Activated naive CD8-positive, alpha-beta T cell treated with anti-CD3 and anti-CD28 coated beads, Interleukin-2, amount 10 ng/mL, durations not matched to agents 7 days and 5 days (primary cell): ENCODE results near the gene GINS1. TPM values are rescaled to one million over a fixed set of nuclear protein-coding genes. Genes with fewer than 3 reads are reported as not detected.
"Not testable (repeated sequence)": the region's sequence is repeated elsewhere in the genome, so short reads cannot be mapped to it uniquely, and the experiment has no call there.

Experiments used
- ATAC-seq: fragments of 150-1000 bp; cut with Tn5 transposase; one replicate; pipeline ENCODE4 v1.10.0; 2021; ENCODE audit warnings: low read depth, moderate library complexity
- POLR2A ChIA-PET: fragments of 350-600 bp; sonication (Branson Sonifier 250); formaldehyde crosslinking; loops from one replicate; lab custom pipeline; 2021; ENCODE audit warnings: antibody characterized with exemption; lab: Charles Lee
- DNase-seq: peaks from one replicate; pipeline ENCODE4 v3.0.0; 2021
- H3K27ac Mint-ChIP-seq: one replicate; pipeline ENCODE4 v1.8.0; 2022; ENCODE audit warnings: mild to moderate bottlenecking, mixed read lengths
- H3K27me3 Mint-ChIP-seq: one replicate; pipeline ENCODE4 v1.8.0; 2022; ENCODE audit warnings: mild to moderate bottlenecking, moderate library complexity, mixed read lengths
- H3K36me3 Mint-ChIP-seq: one replicate; pipeline ENCODE4 v1.8.0; 2021; ENCODE audit warnings: mild to moderate bottlenecking, mixed read lengths
- H3K4me1 Mint-ChIP-seq: one replicate; pipeline ENCODE4 v1.8.0; 2021; ENCODE audit warnings: mixed read lengths
- H3K4me3 Mint-ChIP-seq: one replicate; pipeline ENCODE4 v1.8.0; 2022; ENCODE audit warnings: mild to moderate bottlenecking, moderate library complexity, mixed read lengths
- H3K9me3 Mint-ChIP-seq: one replicate; pipeline ENCODE4 v1.8.0; 2021; ENCODE audit warnings: mixed read lengths
- total RNA-seq, 2 experiments: library from RNA; stranded (reverse); gene quantifications; one replicate each; pipeline ENCODE4 v1.2.3, GENCODE V29; 2021

Gene GINS1
- total RNA-seq, 2 experiments from 2014 or later = 23.7 to 25.6 TPM

DNA sequence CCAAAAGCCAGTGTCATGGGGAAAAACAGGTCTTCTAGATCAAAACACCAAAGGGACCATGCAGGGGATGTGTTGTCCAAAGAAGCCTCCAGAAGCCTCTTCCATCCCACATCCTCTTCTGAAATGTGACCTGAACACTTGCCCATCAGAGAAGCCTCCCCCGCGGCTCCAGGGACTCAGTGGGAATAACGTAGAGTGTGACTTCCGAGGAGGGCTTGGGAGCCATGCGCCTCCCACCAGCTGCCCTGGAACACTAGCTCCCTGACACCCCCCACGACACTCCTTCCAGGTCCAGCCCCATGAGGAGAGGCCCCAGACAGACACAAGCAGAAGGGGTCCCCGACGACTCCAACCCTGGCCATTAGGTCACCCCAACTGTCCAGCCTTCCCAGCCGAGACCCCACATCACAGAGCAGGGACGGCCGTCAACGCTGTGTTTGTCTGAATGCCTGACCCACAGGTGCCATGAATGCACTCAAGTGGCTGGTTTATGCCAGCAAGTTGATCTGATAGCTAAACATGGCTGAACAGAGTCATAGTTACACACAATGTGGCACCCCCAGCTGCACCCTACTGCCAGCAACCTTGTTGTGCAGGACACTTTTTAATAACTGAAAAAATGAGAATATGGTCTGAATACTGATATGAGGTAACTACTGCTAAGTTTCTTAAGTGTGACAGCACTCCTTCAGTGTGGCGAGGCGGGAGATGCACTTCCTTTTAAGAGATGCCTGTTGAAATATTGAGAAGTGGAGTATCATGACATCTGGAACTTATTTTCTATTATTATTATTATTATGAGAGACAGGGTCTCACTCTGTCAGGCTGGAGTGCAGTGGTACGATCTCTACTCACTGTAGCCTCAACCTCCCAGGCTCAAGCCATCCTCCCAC lies 58.0 kb downstream of the GINS1 start:
- no peaks in the 10 kb centered on the region for H3K27me3 Mint-ChIP-seq
- no peak overlapping the region for H3K27ac Mint-ChIP-seq
- DNase-seq (no peak), ATAC-seq (no peak)
- peaks cover 4% of the 10 kb centered on the region for H3K4me1 Mint-ChIP-seq
- POLR2A ChIA-PET = interaction anchor here (0.6 kb wide), 1 partner anchor 166 kb away, joined by 5 read pairs; no protein-coding TSS in a partner anchor
- H3K9me3 Mint-ChIP-seq = no peaks in the 10 kb centered on the region
- no peaks in the 10 kb centered on the region for H3K36me3 Mint-ChIP-seq
- H3K4me3 Mint-ChIP-seq = no peak overlapping the region

DNA sequence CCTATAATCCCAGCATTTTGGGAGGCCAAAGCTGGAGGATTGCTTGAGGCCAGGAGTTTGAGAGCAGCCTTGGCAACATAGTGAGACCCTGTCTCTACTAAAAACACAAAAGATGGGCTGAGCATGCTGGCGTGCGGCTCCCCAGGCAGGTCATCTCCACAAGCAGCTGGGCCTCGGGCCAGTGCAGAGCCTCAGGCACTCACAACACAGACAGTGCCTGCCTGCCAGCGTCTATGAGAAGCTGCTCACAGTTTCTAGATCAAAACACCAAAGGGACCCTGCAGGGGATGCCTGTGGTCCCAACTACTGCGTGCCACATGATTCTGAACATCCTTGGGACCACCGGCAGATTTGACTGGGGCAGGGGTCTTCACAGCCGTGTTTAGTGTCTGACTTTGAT lies 59.4 kb downstream of the GINS1 start:
- Mint-ChIP-seq H3K4me3 (no peak overlapping the region), H3K27me3 (no peaks in the 10 kb centered on the region), H3K4me1 (peaks cover 4% of the 10 kb centered on the region), H3K27ac (no peak overlapping the region), H3K9me3 (no peaks in the 10 kb centered on the region), H3K36me3 (no peaks in the 10 kb centered on the region)
- DNase-seq (no peak), ATAC-seq (no peak)
- POLR2A ChIA-PET = no interaction called here

DNA sequence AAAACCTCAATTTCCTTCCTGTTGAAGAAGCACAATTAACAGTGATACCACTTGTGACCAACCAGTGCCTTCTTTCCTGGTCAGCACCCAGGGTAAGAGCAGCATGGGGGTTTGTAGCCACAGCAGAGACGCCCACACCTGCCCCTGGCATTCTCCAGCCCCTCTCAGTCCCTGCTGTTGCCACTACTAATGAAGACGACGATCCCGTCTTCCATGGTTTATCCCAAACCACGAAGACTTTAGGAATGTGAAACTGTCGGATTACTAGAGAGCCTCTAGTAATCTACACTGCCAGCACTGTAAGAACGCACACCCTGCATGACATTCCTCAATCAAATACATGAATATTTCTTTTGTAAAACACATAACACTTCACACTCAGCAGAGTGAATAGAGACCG lies 60.0 kb downstream of the GINS1 start:
- H3K4me1 Mint-ChIP-seq = peaks cover 4% of the 10 kb centered on the region
- no peak for ATAC-seq
- no peak overlapping the region for H3K27ac Mint-ChIP-seq

DNA sequence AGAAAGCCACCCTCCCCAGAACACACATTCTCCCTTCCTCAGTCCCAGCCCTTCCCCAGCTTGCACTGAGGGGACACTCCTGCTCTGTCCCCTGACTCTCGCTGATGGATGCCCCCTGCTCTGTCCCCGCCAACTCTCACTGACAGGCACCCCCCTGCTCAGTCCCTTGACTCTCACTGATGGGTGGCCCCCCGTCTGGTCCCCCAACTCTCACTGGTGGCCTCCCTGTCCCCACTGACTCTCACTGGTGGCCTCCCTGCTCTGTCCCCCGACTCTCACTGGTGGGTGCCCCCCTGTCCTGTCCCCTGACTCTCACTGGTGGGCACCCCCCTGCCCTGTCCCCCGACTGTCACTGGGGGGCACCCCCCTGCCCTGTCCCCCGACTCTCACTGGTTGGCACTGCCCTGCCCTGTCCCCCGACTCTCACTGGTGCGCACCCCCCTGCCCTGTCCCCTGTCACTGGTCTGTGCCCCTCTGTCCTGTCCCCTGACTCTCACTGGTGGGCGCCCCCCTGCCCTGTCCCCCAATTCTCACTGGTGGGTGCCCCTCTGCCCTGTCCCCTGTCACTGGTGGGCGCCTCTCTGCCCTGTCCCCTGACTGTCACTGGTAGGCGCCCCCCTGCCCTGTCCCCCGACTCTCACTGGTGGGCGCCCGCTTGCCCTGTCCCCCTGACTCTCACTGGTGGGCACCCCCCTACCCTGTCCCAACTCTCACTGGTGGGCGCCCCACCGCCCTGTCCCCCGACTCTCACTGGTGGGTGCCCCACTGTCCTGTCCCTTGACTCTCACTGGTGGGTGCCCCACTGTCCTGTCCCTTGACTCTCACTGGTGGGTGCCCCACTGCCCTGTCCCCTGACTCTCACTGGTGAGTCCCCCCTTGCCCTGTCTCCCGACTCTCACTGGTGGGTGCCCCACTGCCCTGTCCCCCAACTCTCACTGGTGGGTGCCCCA lies 60.9 kb downstream of the GINS1 start:
- Mint-ChIP-seq H3K4me1 (peaks cover 4% of the 10 kb centered on the region), H3K4me3 (no peak overlapping the region), H3K36me3 (no peaks in the 10 kb centered on the region), H3K9me3 (no peaks in the 10 kb centered on the region), H3K27me3 (no peaks in the 10 kb centered on the region), H3K27ac (no peak overlapping the region)
- no peak for ATAC-seq
- POLR2A ChIA-PET = no interaction called here
- no peak for DNase-seq

More for the DNA sequence above, 60.0 kb downstream of the GINS1 start:
- Mint-ChIP-seq H3K27me3 (no peaks in the 10 kb centered on the region), H3K4me3 (no peak overlapping the region), H3K9me3 (no peaks in the 10 kb centered on the region), H3K36me3 (no peaks in the 10 kb centered on the region)
- no peak for DNase-seq
- POLR2A ChIA-PET = no interaction called here

DNA sequence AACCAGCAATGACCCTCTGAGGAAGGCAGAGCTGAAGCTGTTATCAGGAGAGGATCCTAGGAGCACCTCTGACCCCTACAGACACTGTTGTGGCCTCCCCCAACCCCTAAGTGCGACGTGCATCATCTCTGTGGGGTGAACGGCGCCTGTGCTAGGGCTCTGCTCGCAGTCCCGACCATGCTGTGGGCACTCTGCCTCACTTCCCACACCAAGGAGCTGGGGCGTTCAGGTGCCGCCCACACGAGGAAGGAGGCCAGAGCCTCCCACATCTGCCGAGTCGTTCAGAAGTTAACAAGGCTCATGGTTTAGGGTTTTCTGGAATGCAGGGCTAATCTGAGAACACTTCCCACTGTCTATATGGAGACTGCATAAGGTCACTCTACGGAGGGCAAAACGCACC lies 62.1 kb downstream of the GINS1 start:
- DNase-seq (no peak), ATAC-seq (no peak)
- Mint-ChIP-seq H3K4me3 (no peak overlapping the region), H3K36me3 (no peaks in the 10 kb centered on the region), H3K27ac (no peak overlapping the region), H3K27me3 (no peaks in the 10 kb centered on the region), H3K9me3 (no peaks in the 10 kb centered on the region), H3K4me1 (peaks cover 4% of the 10 kb centered on the region)
- POLR2A ChIA-PET = no interaction called here

GRCh38 chr20:25470045-25470444 lies 62.6 kb downstream of the GINS1 start:
- no peaks in the 10 kb centered on the region for H3K9me3 Mint-ChIP-seq
- no peaks in the 10 kb centered on the region for H3K27me3 Mint-ChIP-seq
- no peak overlapping the region for H3K4me3 Mint-ChIP-seq
- DNase-seq (peak; percentile 57), ATAC-seq (peak; percentile 80)
- no peaks in the 10 kb centered on the region for H3K36me3 Mint-ChIP-seq
- no peak overlapping the region for H3K27ac Mint-ChIP-seq
- peaks cover 4% of the 10 kb centered on the region for H3K4me1 Mint-ChIP-seq
- POLR2A ChIA-PET = no interaction called here

DNA sequence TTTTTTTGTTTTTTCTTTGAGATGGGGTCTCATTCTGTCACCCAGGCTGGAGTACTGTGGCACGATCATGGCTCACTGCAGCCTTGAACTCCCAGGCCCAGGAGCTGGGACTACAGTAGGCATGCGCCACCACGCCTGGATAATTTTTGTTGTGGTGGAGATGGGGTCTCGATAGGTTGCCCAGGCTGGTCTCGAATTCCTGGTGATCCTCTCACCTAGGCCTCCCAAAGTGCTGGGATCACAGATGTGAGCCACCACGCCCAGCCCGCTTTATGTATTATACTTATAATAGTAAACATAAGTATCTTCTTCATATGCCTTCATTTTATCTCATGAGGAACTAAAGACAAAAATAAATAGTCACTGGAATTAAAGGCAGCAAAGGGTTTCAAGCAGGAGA lies 63.5 kb downstream of the GINS1 start:
- Mint-ChIP-seq H3K27me3 (no peaks in the 10 kb centered on the region), H3K4me3 (no peak overlapping the region), H3K27ac (no peak overlapping the region), H3K4me1 (peaks cover 4% of the 10 kb centered on the region), H3K9me3 (no peaks in the 10 kb centered on the region), H3K36me3 (no peaks in the 10 kb centered on the region)
- no peak for DNase-seq
- no peak for ATAC-seq
- POLR2A ChIA-PET = interaction anchor here (0.6 kb wide), 1 partner anchor 33 kb away, joined by 5 read pairs; no protein-coding TSS in a partner anchor

DNA sequence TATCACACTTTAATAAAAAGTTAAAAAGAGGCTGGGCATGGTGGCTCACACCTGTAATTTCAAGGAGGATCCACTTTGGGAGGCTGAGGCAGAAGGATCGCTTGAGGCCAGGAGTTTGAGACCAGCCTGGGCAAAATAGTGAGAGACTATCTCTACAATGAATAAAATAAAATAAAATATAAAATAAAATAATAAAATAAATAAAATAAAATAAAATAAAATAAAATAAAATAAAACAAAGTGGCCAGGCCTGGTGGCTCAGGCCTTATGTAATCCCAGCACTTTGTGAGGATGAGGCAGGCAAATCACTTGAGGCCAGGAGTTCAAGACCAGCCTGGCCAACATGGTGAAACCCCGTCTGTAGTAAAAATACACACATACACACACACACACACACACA lies 65.8 kb downstream of the GINS1 start:
- H3K36me3 Mint-ChIP-seq = not testable (repeated sequence)

GRCh38 chr20:25476106-25477013 lies 68.9 kb downstream of the GINS1 start:
- no peak overlapping the region for H3K27ac Mint-ChIP-seq
- DNase-seq (no peak), ATAC-seq (no peak)
- no peaks in the 10 kb centered on the region for H3K4me1 Mint-ChIP-seq
- no peak overlapping the region for H3K4me3 Mint-ChIP-seq
- H3K9me3 Mint-ChIP-seq = no peaks in the 10 kb centered on the region
- H3K27me3 Mint-ChIP-seq = no peaks in the 10 kb centered on the region
- no peaks in the 10 kb centered on the region for H3K36me3 Mint-ChIP-seq
- POLR2A ChIA-PET = no interaction called here

More for the DNA sequence above, 65.8 kb downstream of the GINS1 start:
- H3K4me1 Mint-ChIP-seq, H3K4me3 Mint-ChIP-seq, ATAC-seq, H3K27ac Mint-ChIP-seq, DNase-seq, H3K9me3 Mint-ChIP-seq, H3K27me3 Mint-ChIP-seq, POLR2A ChIA-PET: not testable (repeated sequence)

DNA sequence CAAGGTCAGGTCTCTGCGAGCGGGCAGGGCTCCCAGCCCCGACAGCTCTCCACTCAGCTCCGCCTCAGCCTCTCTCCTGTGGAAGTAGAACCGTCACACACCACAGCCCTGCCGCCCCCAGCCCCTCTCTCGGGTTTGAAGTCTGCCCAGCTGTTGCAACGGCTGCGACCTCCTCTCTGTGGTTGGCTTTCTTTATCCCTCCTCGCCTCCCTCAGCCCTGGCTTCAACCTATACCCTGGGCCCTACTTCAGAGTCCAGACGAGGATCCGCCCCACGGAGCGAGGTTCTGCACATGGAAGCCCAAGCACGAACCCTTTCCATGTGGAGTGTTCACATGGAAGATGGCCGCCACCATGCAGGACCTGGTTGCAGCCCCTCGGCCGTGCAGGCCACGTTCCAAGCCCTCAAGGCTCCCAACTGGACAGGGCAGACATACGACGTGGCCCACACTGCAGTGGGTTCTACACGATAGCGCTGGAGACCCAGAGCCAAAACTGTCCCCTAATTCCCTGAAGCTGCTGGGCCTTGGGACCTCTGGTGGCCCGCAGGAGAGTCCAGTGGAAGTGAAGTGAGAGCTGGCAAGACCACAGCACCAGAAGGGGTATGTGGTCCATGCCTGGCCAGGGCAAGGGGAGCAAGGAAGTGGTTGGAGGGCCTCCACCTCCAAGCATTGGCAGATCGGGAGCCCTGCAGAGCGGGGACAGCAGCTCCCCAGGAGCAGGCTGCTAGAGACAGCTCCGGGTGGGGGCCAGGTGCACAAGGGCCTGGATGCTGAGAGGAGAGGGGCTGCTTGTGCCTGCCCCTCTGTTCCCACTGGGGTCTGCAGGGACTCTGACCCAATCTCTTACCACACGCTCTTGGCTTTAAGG lies 69.8 kb downstream of the GINS1 start:
- H3K36me3 Mint-ChIP-seq = no peaks in the 10 kb centered on the region
- no peaks in the 10 kb centered on the region for H3K4me1 Mint-ChIP-seq
- no peaks in the 10 kb centered on the region for H3K27me3 Mint-ChIP-seq
- POLR2A ChIA-PET = no interaction called here
- H3K27ac Mint-ChIP-seq = no peak overlapping the region
- no peak for DNase-seq
- H3K4me3 Mint-ChIP-seq = no peak overlapping the region
- no peaks in the 10 kb centered on the region for H3K9me3 Mint-ChIP-seq
- no peak for ATAC-seq

- Mint-ChIP-seq H3K27ac (no peak overlapping the region), H3K9me3 (no peaks in the 10 kb centered on the region), H3K27me3 (no peaks in the 10 kb centered on the region), H3K36me3 (no peaks in the 10 kb centered on the region), H3K4me1 (no peaks in the 10 kb centered on the region), H3K4me3 (no peak overlapping the region)
- DNase-seq (no peak), ATAC-seq (no peak)
- POLR2A ChIA-PET = no interaction called here
These were observed 71.6 kb downstream of the GINS1 start for GRCh38 chr20:25478889-25479568.

DNA sequence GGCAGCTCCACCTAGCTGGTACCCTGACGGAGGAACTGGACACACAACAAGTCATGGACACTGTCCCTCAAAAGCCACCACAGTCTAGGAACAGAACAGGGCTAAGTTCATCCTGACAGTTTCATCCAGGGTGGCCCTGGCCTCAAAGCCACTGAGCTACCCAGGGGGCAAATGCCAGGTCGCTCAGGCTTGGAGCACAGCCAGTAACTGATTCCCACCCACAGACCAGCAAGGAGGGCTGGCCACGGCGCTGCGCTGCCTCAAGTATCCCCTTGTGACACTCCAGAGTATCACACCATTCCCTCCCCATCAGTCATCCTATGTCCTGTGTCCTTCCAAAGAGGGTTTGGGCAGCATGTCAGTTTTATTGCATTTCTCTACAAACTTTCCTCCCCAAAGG lies 72.2 kb downstream of the GINS1 start:
- Mint-ChIP-seq H3K4me3 (no peak overlapping the region), H3K27me3 (no peaks in the 10 kb centered on the region), H3K36me3 (no peaks in the 10 kb centered on the region), H3K27ac (no peak overlapping the region), H3K9me3 (no peaks in the 10 kb centered on the region), H3K4me1 (peaks cover 1% of the 10 kb centered on the region)
- POLR2A ChIA-PET = no interaction called here
- no peak for ATAC-seq
- DNase-seq = no peak
